GM10847 (cell line): Measurements from ENCODE around the gene SIGLEC11.

Source experiments
- POLR2A ChIP-seq: IDR thresholded peaks from 2 replicates; pipeline ENCODE4 v1.6.1; 2011; ENCODE audit not compliant: insufficient read length; ENCODE audit errors: extremely low read depth

SIGLEC11 gene

DNA sequence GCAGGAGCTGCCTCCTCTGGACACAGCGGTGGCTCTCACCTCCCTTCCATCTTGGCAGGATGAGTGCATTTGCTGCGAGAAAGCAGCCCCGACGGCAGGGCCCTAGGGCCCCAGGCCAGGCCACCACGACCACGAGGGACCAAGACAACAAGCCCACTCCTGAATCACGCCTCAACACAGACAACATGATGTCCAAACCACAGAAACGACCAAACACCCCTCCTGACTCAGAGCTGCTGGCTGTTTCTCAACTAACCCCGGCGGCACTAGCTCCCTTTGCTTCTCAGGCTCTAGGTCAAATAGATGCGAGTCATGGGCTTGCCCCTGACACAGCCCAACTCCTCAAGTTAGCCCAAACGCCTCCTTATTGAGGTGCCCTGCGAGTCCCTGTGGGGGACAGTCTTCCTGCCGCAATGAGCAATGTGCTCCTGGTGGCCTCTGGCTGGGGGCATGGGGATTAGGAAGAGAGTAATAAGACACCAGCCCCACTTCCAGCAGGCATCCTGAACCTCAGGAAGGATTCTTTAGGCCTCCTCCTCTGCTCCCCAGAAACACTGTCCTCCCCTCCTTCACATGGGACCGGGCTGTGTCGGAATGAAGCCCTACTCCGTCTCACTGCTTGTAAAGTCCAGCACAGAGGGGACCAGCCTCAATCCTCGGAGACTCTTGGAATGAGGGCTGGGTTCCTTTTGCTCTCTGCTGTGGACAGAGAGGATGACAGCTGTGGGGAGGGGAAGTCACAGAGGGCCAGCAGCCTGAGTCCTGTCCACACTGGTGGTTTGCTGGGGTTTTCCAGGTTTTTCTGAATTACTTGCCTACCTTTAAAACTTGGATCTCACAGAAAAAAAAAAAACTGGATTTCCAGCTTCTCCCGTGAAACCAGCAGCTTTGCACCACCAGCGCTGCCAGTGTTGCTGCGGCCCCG lies 38.8 kb downstream of the SIGLEC11 start:
- TF ChIP-seq POLR2A = no peak

DNA sequence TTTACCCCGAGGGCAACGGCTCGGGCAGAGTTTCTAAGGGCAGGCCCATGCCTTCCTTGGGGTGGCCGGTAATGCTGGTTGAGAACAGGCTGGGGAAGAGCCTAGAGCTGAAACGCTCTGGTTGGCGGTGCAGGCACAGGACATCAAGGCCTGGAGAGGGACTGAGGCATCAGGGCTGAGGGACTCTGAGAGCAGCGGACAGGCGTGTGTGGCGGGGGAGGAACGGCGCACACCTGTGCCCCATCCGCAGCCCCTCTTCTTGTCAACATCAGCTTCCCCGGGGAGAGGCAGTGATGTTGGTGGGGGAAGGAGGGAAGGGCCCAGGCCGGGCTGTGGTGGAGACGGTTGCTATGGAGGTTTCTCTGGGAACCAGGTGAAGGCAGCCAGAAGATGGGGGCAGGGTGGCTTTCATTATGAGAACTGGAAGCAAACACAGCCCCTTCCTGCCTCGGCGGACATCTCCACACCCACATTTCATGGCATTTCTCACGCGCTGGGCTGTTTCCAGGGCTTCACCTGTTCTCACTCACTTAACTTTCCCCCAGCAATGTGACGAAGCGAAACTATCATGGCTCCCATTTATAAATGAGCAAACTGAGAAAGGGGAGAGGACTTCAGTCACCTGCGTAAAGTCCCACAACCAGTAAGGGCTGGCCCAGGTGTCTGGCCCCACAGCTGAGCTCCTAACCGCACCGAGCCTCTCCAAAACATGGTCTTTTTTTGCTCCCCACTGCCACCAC lies 40.2 kb downstream of the SIGLEC11 start:
- TF ChIP-seq POLR2A = no peak

DNA sequence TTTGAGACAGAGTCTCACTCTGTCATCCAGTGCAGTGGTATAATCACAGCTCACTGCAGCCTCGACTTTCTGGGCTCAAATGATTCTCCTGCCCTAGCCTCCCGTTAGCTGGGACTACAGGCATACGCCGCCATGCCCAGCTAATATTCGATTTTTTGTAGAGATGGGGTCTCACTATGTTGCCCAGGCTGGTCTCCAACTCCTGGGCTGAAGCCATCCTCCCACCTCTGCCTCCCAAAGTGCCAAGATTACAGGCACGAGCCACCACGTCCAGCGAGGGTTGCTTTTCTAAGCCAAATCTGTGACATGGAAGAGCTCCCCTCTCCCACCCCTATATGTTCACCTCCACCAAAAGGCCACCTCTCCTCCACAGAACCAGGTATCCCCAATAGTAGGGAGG lies 42.9 kb downstream of the SIGLEC11 start:
- no peak for TF ChIP-seq POLR2A

DNA sequence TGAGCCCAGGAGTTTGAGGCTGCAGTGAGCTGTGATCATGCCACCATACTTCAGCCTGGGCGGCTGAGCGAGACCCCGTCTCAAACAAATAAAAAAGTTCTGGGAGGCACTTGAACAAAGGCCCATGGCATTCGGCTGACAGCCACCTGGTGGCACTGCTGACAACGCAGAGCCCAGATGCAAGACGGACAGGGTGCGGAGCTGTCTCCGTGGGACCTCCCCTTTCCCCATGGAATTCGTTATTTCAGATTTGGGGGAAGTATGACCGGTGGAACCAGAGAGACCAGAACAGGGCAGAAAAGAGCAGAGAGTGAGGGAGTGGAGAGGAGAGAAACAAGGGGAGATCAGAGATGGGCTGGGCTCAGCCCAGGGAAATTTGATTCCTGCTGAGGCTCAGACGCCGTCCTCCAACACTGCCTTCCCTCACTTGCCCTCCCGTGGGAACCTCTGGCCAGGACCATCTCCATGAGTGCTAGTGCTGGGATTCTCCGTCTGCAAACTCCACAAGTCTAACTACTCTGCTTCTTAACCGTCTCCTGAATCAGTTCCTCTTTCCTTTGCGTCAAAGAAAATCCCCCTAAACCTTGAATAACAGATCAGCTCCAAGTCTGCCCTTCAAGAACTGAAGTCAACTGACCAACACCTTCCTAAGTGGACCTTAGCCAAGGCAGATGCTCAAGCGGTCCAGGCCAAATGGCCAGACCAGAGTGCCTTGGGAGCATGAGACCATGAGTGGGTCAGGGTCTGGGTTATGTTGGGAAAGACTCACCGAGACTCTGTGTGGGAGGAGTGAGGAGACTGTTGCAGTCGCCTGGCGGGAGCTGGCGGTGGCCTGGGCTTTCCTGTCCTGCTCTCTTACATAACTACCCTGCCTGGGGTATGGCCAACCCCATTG lies 43.9 kb downstream of the SIGLEC11 start:
- TF ChIP-seq POLR2A = no peak

DNA sequence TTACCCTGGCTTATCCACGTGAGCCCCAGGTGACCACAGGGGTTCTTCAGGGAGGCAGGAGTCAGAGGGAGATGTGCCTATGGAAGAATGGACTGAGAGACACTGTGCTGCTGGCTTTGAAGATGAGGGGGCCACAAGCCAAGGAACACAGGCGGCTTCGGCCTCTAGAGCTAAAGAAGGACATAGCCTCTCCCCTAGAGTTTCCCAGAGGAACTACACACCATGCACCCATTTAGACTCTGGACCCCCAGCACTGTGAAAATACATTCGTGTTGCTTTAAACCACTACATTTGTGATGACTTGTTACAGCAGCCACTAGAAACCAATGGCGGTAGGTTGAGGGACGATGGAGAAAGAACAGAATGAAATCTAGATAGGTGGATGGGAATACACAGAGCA lies 45.7 kb downstream of the SIGLEC11 start:
- no peak for TF ChIP-seq POLR2A

DNA sequence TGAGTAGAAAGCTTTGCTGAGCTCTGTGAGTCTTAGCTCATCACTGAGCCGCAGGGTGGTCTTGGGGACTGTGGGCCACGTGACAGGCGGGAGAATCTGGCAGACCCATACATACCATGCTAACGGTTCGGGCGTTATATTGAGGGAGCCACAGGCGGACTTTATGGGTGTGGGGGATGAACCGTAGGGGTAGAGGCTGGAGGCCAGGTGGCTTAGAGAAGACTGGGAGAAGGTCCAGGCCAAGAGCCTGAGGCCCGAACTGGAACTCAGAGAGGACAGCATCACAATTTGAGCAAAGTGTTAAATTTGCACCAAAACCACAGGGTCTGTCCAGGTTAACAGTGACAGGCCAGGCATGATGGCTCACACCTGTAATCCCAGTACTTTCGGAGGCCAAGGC lies 47.3 kb downstream of the SIGLEC11 start:
- no peak for TF ChIP-seq POLR2A

DNA sequence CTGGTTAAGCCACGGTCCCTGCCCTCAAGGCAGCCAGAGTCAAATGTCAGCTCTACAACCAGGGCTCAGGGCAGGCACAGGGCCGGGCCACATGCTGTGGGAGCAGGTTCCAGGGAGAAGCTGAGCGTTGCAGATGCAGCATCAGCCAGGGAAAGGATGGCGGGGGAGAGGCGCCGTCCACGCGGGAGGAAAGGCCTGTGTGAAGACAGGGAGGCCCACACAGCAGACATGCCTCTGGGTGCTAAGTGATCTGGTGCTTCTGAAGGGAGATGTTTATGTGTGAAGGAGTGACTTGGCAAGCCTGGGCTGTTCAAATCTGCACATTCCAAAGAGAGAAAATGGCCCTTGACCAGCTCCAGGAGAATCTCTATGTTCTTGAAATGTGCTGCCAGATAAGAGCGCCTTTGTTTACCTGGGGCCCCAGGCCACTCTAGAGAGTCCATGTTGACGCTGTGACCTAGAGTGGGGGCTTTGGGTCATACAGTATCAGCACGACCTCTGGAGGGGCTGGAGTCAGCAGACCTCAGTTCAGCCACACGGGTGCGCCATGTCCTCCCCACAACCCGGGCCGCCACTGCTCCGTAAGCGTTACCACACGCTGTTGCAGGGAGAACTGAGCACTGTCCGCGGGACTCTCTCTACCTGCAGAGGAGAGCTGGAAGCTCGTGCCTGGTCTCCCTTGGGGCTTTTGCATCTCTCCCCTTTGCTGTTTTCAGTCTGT lies 47.8 kb downstream of the SIGLEC11 start:
- TF ChIP-seq POLR2A = no peak

DNA sequence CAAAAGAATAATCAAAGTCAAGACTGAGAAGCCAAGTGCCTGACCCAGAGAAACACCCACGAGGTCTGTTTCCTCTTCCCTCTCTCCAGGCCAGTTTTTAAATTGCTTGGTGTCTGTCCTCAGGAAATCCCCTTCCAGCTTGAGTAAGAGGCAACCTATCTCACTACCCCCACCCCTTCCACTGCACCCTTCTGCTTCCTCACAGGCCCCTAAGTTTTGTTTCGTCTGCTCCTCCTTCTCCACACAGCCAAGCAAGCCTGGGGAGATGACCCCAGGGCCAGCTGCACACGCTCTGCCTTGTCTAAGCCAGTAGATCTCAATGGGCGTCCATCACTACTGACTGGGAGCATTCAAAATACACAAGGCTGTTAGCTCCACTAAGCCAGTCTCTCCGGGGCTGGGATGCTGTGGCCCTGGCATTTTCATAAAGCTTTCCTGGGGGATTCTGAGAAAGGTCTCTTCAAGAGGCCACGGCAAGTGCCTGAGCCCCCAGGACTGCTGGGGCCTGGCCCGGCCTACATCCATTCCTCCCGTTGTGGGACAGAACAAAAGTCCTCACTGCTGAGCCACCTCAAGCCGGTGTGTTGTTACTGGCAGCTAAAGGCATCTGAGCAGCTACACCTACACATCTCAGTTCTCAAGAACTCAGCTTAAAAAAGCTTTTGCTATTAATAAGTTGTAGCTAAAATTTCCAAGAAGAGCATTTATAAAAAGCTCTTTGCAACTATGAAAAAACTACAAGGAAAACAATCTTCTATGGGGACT lies 49.4 kb downstream of the SIGLEC11 start:
- peak; percentile 30 for TF ChIP-seq POLR2A

DNA sequence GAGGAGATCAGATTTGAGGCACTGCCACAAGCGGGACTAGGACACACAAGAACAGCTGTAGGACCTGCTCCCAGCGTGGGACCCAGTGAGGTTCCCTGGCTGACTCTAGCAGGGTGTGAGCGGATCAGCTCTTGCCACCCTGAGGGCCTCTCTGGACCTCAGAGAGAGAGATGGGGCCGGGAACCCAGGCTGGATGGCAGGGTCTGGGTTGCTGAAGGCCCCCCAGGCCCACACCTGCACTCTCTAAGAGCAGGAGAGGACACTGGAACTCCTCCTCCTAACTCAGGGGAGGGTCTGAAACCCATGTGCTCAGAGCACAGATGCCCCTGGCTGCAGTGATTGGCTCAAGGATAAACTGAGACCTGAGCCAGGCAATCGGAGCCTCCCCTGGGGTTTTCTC lies 50.8 kb downstream of the SIGLEC11 start:
- TF ChIP-seq POLR2A = no peak

DNA sequence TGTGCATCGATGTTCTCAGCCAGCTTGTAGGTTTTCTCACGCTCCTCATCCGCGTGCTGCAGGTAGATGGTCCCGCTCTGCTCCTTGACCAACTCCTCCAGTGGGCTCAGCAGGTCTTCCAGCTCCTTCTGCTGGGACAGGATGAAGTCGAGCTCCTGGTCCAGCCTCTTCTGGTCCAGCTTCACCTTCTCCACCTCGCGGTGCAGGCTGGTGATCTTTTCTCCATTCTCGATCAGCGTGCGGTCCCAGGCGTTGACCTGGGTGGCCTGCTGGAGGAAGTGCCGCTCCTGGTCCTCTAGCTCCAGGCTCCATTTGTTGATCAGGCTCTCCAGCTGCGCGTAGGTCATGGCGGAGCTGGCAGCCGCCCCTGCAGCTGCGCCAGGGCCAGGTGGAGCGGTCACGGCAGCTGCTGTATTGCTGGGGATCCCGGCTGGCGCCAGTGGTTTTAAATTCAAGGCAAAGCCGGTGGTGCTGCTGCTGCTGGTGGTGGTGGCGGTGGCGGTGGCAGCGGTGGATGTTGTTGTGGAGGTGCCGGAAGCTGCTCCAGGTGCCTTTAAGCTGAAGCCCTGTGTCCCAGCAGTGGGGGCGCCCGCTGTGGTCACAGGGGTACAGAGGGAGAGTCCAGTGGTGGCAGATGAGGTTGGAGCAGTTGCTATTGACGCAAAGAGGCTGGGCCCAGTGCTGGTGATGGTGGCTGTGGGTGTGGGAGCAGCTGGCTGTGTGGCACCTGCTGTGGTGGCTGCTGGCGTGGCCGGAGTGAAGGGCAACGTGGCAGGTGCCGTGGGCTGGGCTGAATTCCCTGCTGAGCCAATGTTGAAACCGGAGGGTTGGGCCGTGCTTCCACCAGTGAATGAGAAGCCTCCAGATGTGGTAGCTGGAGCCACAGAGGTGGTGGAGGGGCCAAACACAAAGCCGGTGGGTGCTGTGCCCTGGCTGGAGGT lies 52.2 kb downstream of the SIGLEC11 start:
- TF ChIP-seq POLR2A = no peak

DNA sequence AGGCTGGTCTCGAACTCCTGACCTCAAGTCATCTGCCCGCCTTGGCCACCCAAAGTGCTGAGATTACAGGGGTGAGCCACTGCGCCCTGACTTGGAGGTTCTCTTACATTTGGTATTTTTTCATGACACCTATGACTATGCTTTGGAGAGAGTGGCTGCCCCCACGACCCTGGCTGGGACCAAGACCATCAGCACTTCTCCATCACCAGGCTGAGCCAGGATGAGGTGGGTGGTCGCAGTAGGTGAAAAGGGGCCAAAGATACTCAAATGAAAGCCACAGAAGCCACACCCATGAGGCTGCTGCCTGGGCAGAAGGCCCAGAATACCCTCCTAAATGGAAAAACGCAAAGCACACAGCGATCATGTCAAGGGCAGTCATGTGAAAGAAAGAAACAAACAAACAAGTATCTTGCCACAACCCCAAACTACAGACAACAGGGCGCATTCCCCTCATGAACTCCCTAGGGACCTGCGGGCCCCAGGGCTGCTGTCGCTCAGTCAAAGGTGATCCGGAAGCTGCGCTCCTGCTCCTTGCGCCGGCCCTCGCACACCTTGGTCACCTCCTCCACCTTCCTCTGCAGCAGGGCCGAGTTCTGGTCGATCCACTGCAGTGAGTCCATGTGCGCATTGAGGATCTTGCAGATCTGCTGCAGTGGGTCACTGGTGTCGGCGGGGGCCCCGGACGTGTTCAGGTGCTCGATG lies 53.1 kb downstream of the SIGLEC11 start:
- TF ChIP-seq POLR2A = no peak

DNA sequence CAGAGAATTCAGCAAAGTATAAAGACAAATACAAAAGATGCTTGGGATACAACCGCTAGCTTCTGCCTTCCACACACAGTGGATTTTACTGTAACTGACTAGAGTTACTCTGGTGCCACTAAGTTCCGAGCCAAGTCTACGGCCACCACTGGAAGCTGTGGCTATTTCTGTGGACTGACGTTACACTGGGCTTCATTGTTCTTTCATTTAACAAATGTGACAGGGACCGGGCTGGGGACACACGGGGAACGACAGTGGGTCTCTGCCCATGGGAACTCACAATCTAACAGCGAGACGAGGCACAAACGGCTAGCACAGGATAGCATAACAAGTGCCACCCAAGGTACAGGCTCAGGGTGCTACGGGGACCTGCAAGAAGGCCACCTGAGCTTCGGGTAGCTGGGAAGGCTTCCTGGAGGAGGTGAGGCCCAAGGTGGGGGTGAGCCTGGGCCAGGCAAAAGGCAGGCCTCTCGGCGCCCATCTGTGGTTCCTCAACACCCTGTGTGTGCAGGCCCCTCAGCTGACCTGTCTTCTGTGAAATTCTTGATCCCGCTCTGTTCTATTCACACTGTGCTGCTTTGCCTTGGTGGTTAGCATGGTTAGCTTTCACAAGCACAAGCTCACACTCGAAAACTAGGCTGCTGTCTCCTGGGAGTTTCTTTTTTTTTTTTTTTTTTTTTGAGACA lies 54.0 kb downstream of the SIGLEC11 start:
- TF ChIP-seq POLR2A = no peak

DNA sequence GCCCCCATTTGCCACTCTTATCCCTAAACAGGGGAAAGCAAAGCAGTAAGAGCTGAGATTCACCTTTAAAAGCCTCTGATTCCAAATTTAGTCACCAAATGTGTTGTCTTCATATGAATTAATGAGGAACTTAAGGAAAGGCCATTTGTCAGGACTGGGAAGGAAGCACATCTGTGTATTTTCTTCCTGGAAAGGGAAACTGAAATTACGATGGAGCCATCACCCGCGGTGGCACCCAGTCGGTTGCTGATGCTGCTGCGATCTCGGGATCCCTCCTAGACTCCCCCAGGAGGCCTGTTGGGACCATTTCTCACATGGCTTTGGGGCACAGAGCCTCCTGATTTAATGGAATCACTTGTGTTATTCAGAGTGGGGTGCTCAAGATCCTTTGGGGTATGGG lies 56.8 kb downstream of the SIGLEC11 start:
- no peak for TF ChIP-seq POLR2A
